Retinal pigment epithelial cell (primary cell): Measurements from ENCODE around the gene INPP5D.

ENCODE experiments used
- DNase-seq: peaks from one replicate; pipeline ENCODE4 v3.0.0-alpha.2; 2010; ENCODE audit warnings: low read depth
- H3K4me3 ChIP-seq: 2 replicates; pipeline ENCODE4 v1.5.1; 2011; ENCODE audit warnings: mild to moderate bottlenecking, low read length, control low read depth, moderate library complexity
- CTCF ChIP-seq: conservative IDR thresholded peaks from 2 replicates; pipeline ENCODE4 v1.5.1; 2011; ENCODE audit warnings: low read depth, low read length, control low read depth, inconsistent platforms

The INPP5D gene

GRCh38 chr2:233161730-233162129 lies 101.6 kb downstream of the INPP5D start:
- DNase-seq: no peak
- H3K4me3 ChIP-seq: no peak overlapping the region
- no peak for TF ChIP-seq CTCF

- no peak for TF ChIP-seq CTCF
- no peak overlapping the region for H3K4me3 ChIP-seq
- no peak for DNase-seq
Observed at GRCh38 chr2:233162770-233163169, 102.6 kb downstream of the INPP5D start.

- DNase-seq: no peak
- no peak overlapping the region for H3K4me3 ChIP-seq
- no peak for TF ChIP-seq CTCF
Observed at GRCh38 chr2:233163486-233164103, 103.5 kb downstream of the INPP5D start.

- no peak for DNase-seq
- no peak overlapping the region for H3K4me3 ChIP-seq
- TF ChIP-seq CTCF: no peak
Observed at GRCh38 chr2:233164128-233164635, 104.0 kb downstream of the INPP5D start.

- DNase-seq: no peak
- no peak overlapping the region for H3K4me3 ChIP-seq
- no peak for TF ChIP-seq CTCF
Observed at GRCh38 chr2:233164967-233165366, 104.8 kb downstream of the INPP5D start.

- DNase-seq: no peak
- TF ChIP-seq CTCF: no peak
- H3K4me3 ChIP-seq: no peak overlapping the region
Observed at GRCh38 chr2:233165543-233165894, 105.4 kb downstream of the INPP5D start.

- TF ChIP-seq CTCF: no peak
- H3K4me3 ChIP-seq: no peak overlapping the region
- DNase-seq: no peak
Observed at GRCh38 chr2:233165895-233166661, 105.9 kb downstream of the INPP5D start.
